ENCODE measurements around the gene RELN. TPM values are rescaled to one million over a fixed set of nuclear protein-coding genes. Genes with fewer than 3 reads are reported as not detected.
A peak's percentile ranks its signal among the peaks of the same experiment; 100 is the strongest.

Gene RELN
- total and polyA plus RNA-seq, 2 of the 13 experiments (the other 11 are each of a cell fraction or from before 2014, with no cell fraction given), result 315 to 332 TPM

- TF ChIP-seq FOXO4 (CRISPR knock-in tag; conservative IDR thresholded peaks at IDR 0.05), result no peak
- TF ChIP-seq HMG20A (CRISPR knock-in tag; IDR thresholded peaks at IDR 0.05; ENCODE audit: borderline replicate concordance), result peak; percentile 51; the same call in 1 of the 2 replicates
- TF ChIP-seq RARA (CRISPR knock-in tag; IDR thresholded peaks at IDR 0.05), result peak; percentile 63
- no peak for TF ChIP-seq KDM2A (CRISPR knock-in tag; IDR thresholded peaks at IDR 0.05; ENCODE audit: borderline replicate concordance, low read depth)
- no peak for TF ChIP-seq ZNF10 (CRISPR knock-in tag; IDR thresholded peaks at IDR 0.05; ENCODE audit: borderline replicate concordance, low read depth)
- TF ChIP-seq ZNF652 (CRISPR knock-in tag; IDR thresholded peaks at IDR 0.05; ENCODE audit: borderline replicate concordance, low read depth), result no peak; the same call in 1 of the 2 replicates
- TF ChIP-seq ZGPAT (CRISPR knock-in tag; IDR thresholded peaks at IDR 0.05), result 0 out of 2 replicates have a peak, but pooled peaks have one; percentile 16
- TF ChIP-seq CC2D1A (CRISPR knock-in tag; IDR thresholded peaks at IDR 0.05), result 0 out of 2 replicates have a peak, but pooled peaks have one; percentile 29
- TF ChIP-seq MLX (CRISPR knock-in tag; IDR thresholded peaks at IDR 0.05), result peak; percentile 66; the same call in 1 of the 2 replicates
- TF ChIP-seq ZNF737 (CRISPR knock-in tag; IDR thresholded peaks at IDR 0.05; ENCODE audit: borderline replicate concordance), result no peak
- TF ChIP-seq FOXP4 (CRISPR knock-in tag; IDR thresholded peaks at IDR 0.05), result peak; percentile 72
- no peak for TF ChIP-seq HMG20B (CRISPR knock-in tag; conservative IDR thresholded peaks at IDR 0.05)
- no peak for TF ChIP-seq ZNF12 (CRISPR knock-in tag; IDR thresholded peaks at IDR 0.05)
- no peak for TF ChIP-seq SNAPC4 (CRISPR knock-in tag; IDR thresholded peaks at IDR 0.05)
- no peak for TF ChIP-seq NKX3-1 (CRISPR knock-in tag; IDR thresholded peaks at IDR 0.05)
- no peak for TF ChIP-seq FIP1L1 (IDR thresholded peaks at IDR 0.05; ENCODE audit: borderline replicate concordance, insufficient read depth, low read depth, low read length)
- no peak for TF ChIP-seq SNAPC2 (CRISPR knock-in tag; IDR thresholded peaks at IDR 0.05)
- TF ChIP-seq CHD2 (IDR thresholded peaks at IDR 0.05; ENCODE audit: low read depth, low read length), result no peak
- peak; percentile 55 for TF ChIP-seq HNF4A (CRISPR knock-in tag; IDR thresholded peaks at IDR 0.05)
- TF ChIP-seq ELF3 (CRISPR knock-in tag; IDR thresholded peaks at IDR 0.05), result peak; percentile 17; the same call in 1 of the 2 replicates
Measured at GRCh38 chr7:103810112-103810744, 179.2 kb downstream of the RELN start (continued).
